Measurements from ENCODE around the gene BSG.

Gene BSG

GRCh38 chr19:572140-572742, at the start of gene BSG:
TSS of gene BSG (plus strand) at chr19:572596. CDS start at chr19:572635, 39 bp downstream.
- DNase-seq: peak; percentile 98

- DNase-seq: no peak
Measured at GRCh38 chr19:522726-523125, 49.7 kb upstream of the BSG start.

GRCh38 chr19:524062-524674, 48.2 kb upstream of the BSG start:
- no peak for DNase-seq

GRCh38 chr19:525029-525428, 47.4 kb upstream of the BSG start:
- no peak for DNase-seq

GRCh38 chr19:525857-526419, 46.5 kb upstream of the BSG start:
- no peak for DNase-seq

GRCh38 chr19:530134-531008, 42.0 kb upstream of the BSG start:
- DNase-seq: no peak

- DNase-seq: peak; percentile 84
Measured at GRCh38 chr19:531009-531752, 41.2 kb upstream of the BSG start.

GRCh38 chr19:531753-532560, 40.4 kb upstream of the BSG start, which contains the start of gene CDC34:
TSS of gene CDC34 (plus strand) at chr19:531760. CDS start at chr19:531932, 172 bp downstream.
- no peak for DNase-seq

- DNase-seq: no peak
Measured at GRCh38 chr19:532561-533363, 39.6 kb upstream of the BSG start.

GRCh38 chr19:533364-534058, 38.9 kb upstream of the BSG start:
- no peak for DNase-seq

- no peak for DNase-seq
Measured at GRCh38 chr19:534088-534487, 38.3 kb upstream of the BSG start.

GRCh38 chr19:535017-535835, 37.2 kb upstream of the BSG start:
- no peak for DNase-seq

- no peak for DNase-seq
Measured at GRCh38 chr19:536031-536880, 36.1 kb upstream of the BSG start.

- DNase-seq: no peak
Measured at GRCh38 chr19:536881-537404, 35.5 kb upstream of the BSG start.

GRCh38 chr19:538641-539428, 33.6 kb upstream of the BSG start:
- DNase-seq: no peak

GRCh38 chr19:539429-540030, 32.9 kb upstream of the BSG start:
- no peak for DNase-seq
